ENCODE results near the gene USB1.

The USB1 gene

GRCh38 chr16:58057121-58057520, 55.9 kb downstream of the USB1 start:
- H3K4me1 ChIP-seq (ENCODE audit: low read depth, poor library complexity, severe bottlenecking) = no peaks in the 10 kb centered on the region
- no peak for TF ChIP-seq CTCF (conservative IDR thresholded peaks at IDR 0.05; ENCODE audit: low read depth, low read length)

GRCh38 chr16:58057784-58058183, 56.6 kb downstream of the USB1 start:
- Histone ChIP-seq H3K79me2 (ENCODE audit: insufficient read depth, low read depth) (no peaks in the 10 kb centered on the region), H3K4me2 (no peak overlapping the region), H3K27ac (no peak overlapping the region), H2AFZ (ENCODE audit: low read depth) (no peak overlapping the region), H3K9ac (no peak overlapping the region), H3K27me3 (ENCODE audit: insufficient read depth, low read depth) (no peaks in the 10 kb centered on the region), H4K20me1 (ENCODE audit: insufficient read depth) (no peaks in the 10 kb centered on the region), H3K36me3 (ENCODE audit: insufficient read depth) (no peaks in the 10 kb centered on the region), H3K4me3 (IDR thresholded peaks at IDR 0.05; ENCODE audit: insufficient read depth, low read depth, low read length) (no peak overlapping the region), H3K4me1 (ENCODE audit: low read depth, poor library complexity, severe bottlenecking) (no peaks in the 10 kb centered on the region)
- no peak for TF ChIP-seq CTCF (conservative IDR thresholded peaks at IDR 0.05; ENCODE audit: low read depth, low read length)

More at GRCh38 chr16:58057121-58057520, 55.9 kb downstream of the USB1 start:
- H3K4me3 ChIP-seq (IDR thresholded peaks at IDR 0.05; ENCODE audit: insufficient read depth, low read depth, low read length) = no peak overlapping the region
- H3K4me2 ChIP-seq = no peak overlapping the region
- H3K36me3 ChIP-seq (ENCODE audit: insufficient read depth) = no peaks in the 10 kb centered on the region
- no peak overlapping the region for H3K27ac ChIP-seq
- H3K27me3 ChIP-seq (ENCODE audit: insufficient read depth, low read depth) = no peaks in the 10 kb centered on the region
- H3K79me2 ChIP-seq (ENCODE audit: insufficient read depth, low read depth) = no peaks in the 10 kb centered on the region
- no peak overlapping the region for H2AFZ ChIP-seq (ENCODE audit: low read depth)
- H4K20me1 ChIP-seq (ENCODE audit: insufficient read depth) = no peaks in the 10 kb centered on the region
- no peak overlapping the region for H3K9ac ChIP-seq

GRCh38 chr16:58062821-58063220, 61.6 kb downstream of the USB1 start:
- H3K4me3 ChIP-seq (IDR thresholded peaks at IDR 0.05; ENCODE audit: insufficient read depth, low read depth, low read length) = no peak overlapping the region
- TF ChIP-seq CTCF (conservative IDR thresholded peaks at IDR 0.05; ENCODE audit: low read depth, low read length) = no peak
- H3K79me2 ChIP-seq (ENCODE audit: insufficient read depth, low read depth) = no peaks in the 10 kb centered on the region
- H3K4me2 ChIP-seq = no peak overlapping the region
- no peak overlapping the region for H3K27ac ChIP-seq
- H3K9ac ChIP-seq = no peak overlapping the region
- no peaks in the 10 kb centered on the region for H3K36me3 ChIP-seq (ENCODE audit: insufficient read depth)
- no peaks in the 10 kb centered on the region for H4K20me1 ChIP-seq (ENCODE audit: insufficient read depth)
- no peak overlapping the region; the same call in 1 of the 2 replicates for H2AFZ ChIP-seq (ENCODE audit: low read depth)
- no peaks in the 10 kb centered on the region for H3K27me3 ChIP-seq (ENCODE audit: insufficient read depth, low read depth)
- no peaks in the 10 kb centered on the region for H3K4me1 ChIP-seq (ENCODE audit: low read depth, poor library complexity, severe bottlenecking)

GRCh38 chr16:58063377-58064076, 62.3 kb downstream of the USB1 start:
- Histone ChIP-seq H4K20me1 (ENCODE audit: insufficient read depth) (no peaks in the 10 kb centered on the region), H3K27ac (no peak overlapping the region), H3K9ac (no peak overlapping the region), H3K79me2 (ENCODE audit: insufficient read depth, low read depth) (no peaks in the 10 kb centered on the region), H3K4me2 (no peak overlapping the region; the same call in 1 of the 2 replicates), H3K4me1 (ENCODE audit: low read depth, poor library complexity, severe bottlenecking) (no peaks in the 10 kb centered on the region), H3K27me3 (ENCODE audit: insufficient read depth, low read depth) (no peaks in the 10 kb centered on the region), H2AFZ (ENCODE audit: low read depth) (peak overlapping the region; percentile 1; the same call in 1 of the 2 replicates), H3K4me3 (IDR thresholded peaks at IDR 0.05; ENCODE audit: insufficient read depth, low read depth, low read length) (no peak overlapping the region), H3K36me3 (ENCODE audit: insufficient read depth) (no peaks in the 10 kb centered on the region)
- TF ChIP-seq CTCF (conservative IDR thresholded peaks at IDR 0.05; ENCODE audit: low read depth, low read length) = no peak

All from KMS-11 (cell line).